GM12872 (cell line): Measurements from ENCODE around the gene SPAG6.

Experiments used
- CTCF ChIP-seq: IDR thresholded peaks from 3 replicates; pipeline ENCODE4 v1.5.1; 2011; ENCODE audit warnings: low read depth, mild to moderate bottlenecking, low read length, moderate library complexity; ENCODE audit not compliant: insufficient read depth

Gene SPAG6

GRCh38 chr10:22333975-22334282, 11.4 kb upstream of the SPAG6 start:
- no peak for TF ChIP-seq CTCF

GRCh38 chr10:22334414-22335172, 10.7 kb upstream of the SPAG6 start:
- TF ChIP-seq CTCF, result no peak

- no peak for TF ChIP-seq CTCF
Measured at GRCh38 chr10:22335173-22335933, 9.9 kb upstream of the SPAG6 start.

GRCh38 chr10:22338185-22338900, 7.0 kb upstream of the SPAG6 start:
- no peak for TF ChIP-seq CTCF

- no peak for TF ChIP-seq CTCF
Measured at GRCh38 chr10:22338931-22339330, 6.4 kb upstream of the SPAG6 start.

GRCh38 chr10:22339761-22340328, 5.5 kb upstream of the SPAG6 start:
- TF ChIP-seq CTCF, result no peak
